H9 (cell line): ENCODE results near the gene CCNF. TPM values are rescaled to one million over a fixed set of nuclear protein-coding genes. Genes with fewer than 3 reads are reported as not detected.

Experiments
- DNase-seq: peaks from one replicate; pipeline ENCODE4 v3.0.0-alpha.2; 2017
- H2AFZ ChIP-seq: one replicate; pipeline ENCODE4 v1.6.1; 2013; ENCODE audit warnings: mild to moderate bottlenecking, low read length, control low read depth, moderate library complexity
- H2AK5ac ChIP-seq: 2 replicates; pipeline ENCODE4 v1.6.1; 2013; ENCODE audit warnings: low read length, control low read depth, mixed read lengths; ENCODE audit not compliant: insufficient read length
- H2BK120ac ChIP-seq: one replicate; pipeline ENCODE4 v1.6.1; 2013; ENCODE audit warnings: low read depth, mild to moderate bottlenecking, low read length, control low read depth, inconsistent platforms; ENCODE audit not compliant: poor library complexity, severe bottlenecking
- H2BK12ac ChIP-seq: 2 replicates; pipeline ENCODE4 v1.6.1; 2013; ENCODE audit warnings: low read length, control low read depth, mixed read lengths, low read depth; ENCODE audit not compliant: insufficient read length
- H2BK15ac ChIP-seq: 2 replicates; pipeline ENCODE4 v1.6.1; 2013; ENCODE audit warnings: low read depth, low read length, control low read depth
- H2BK20ac ChIP-seq: one replicate; pipeline ENCODE4 v1.6.1; 2013; ENCODE audit warnings: low read depth, mild to moderate bottlenecking, low read length, control low read depth, inconsistent platforms; ENCODE audit not compliant: poor library complexity, severe bottlenecking
- H2BK5ac ChIP-seq: 2 replicates; pipeline ENCODE4 v1.6.1; 2013; ENCODE audit warnings: low read length, control low read depth, mixed read lengths; ENCODE audit not compliant: insufficient read length
- H3K14ac ChIP-seq: 2 replicates; pipeline ENCODE4 v1.6.1; 2013; ENCODE audit warnings: low read length, control low read depth; ENCODE audit not compliant: insufficient read depth
- H3K18ac ChIP-seq: 2 replicates; pipeline ENCODE4 v1.6.1; 2013; ENCODE audit warnings: low read depth, mild to moderate bottlenecking, mixed read lengths, low read length, control low read depth; ENCODE audit not compliant: insufficient read length
- H3K23ac ChIP-seq: 2 replicates; pipeline ENCODE4 v1.6.1; 2013; ENCODE audit warnings: low read length, control low read depth, mixed read lengths, low read depth; ENCODE audit not compliant: insufficient read length
- H3K23me2 ChIP-seq: 2 replicates; pipeline ENCODE4 v1.6.1; 2013; ENCODE audit warnings: low read depth, mild to moderate bottlenecking, mixed read lengths, low read length, control low read depth; ENCODE audit not compliant: insufficient read length, poor library complexity, severe bottlenecking
- H3K27ac ChIP-seq: 2 replicates; pipeline ENCODE4 v1.5.1; 2013; ENCODE audit warnings: low read length, control low read depth, mixed read lengths, low read depth; ENCODE audit not compliant: insufficient read length
- H3K27me3 ChIP-seq: 2 replicates; pipeline ENCODE4 v1.6.1; 2013; ENCODE audit warnings: low read length, control low read depth, inconsistent platforms; ENCODE audit not compliant: insufficient read depth
- H3K4ac ChIP-seq: 2 replicates; pipeline ENCODE4 v1.6.1; 2013; ENCODE audit warnings: low read depth, mild to moderate bottlenecking, control low read depth, inconsistent platforms, low read length, moderate library complexity
- H3K4me1 ChIP-seq: 2 replicates; pipeline ENCODE4 v1.6.1; 2013; ENCODE audit warnings: low read length, control low read depth, inconsistent platforms; ENCODE audit not compliant: insufficient read depth
- H3K4me2 ChIP-seq: 2 replicates; pipeline ENCODE4 v1.6.1; 2013; ENCODE audit warnings: low read length, control low read depth, mixed read lengths; ENCODE audit not compliant: insufficient read length, insufficient read depth
- H3K56ac ChIP-seq: 2 replicates; pipeline ENCODE4 v1.6.1; 2013; ENCODE audit warnings: low read depth, mild to moderate bottlenecking, mixed read lengths, low read length, control low read depth; ENCODE audit not compliant: insufficient read length
- H3K79me1 ChIP-seq: 2 replicates; pipeline ENCODE4 v1.6.1; 2013; ENCODE audit warnings: low read depth, mild to moderate bottlenecking, moderate library complexity, low read length, control low read depth, inconsistent platforms; ENCODE audit not compliant: insufficient read depth, poor library complexity, severe bottlenecking
- H3K79me2 ChIP-seq: 2 replicates; pipeline ENCODE4 v1.6.1; 2013; ENCODE audit warnings: low read length, control low read depth, inconsistent platforms; ENCODE audit not compliant: insufficient read depth
- H3K9ac ChIP-seq: 2 replicates; pipeline ENCODE4 v1.6.1; 2013; ENCODE audit warnings: low read length, control low read depth, mixed read lengths; ENCODE audit not compliant: insufficient read length; ENCODE audit errors: extremely low read depth
- H3K9me3 ChIP-seq: one replicate; pipeline ENCODE4 v1.6.1; 2013; ENCODE audit warnings: low read depth, low read length, inconsistent platforms; ENCODE audit not compliant: control insufficient read depth
- H3T11ph ChIP-seq: one replicate; pipeline ENCODE4 v1.6.1; 2013; ENCODE audit warnings: mild to moderate bottlenecking, low read length, control low read depth, inconsistent platforms
- H4K20me1 ChIP-seq: one replicate; pipeline ENCODE4 v1.6.1; 2013; ENCODE audit not compliant: control insufficient read depth, insufficient read length, insufficient read depth
- H4K5ac ChIP-seq: 2 replicates; pipeline ENCODE4 v1.6.1; 2013; ENCODE audit warnings: low read depth, mild to moderate bottlenecking, mixed read lengths, low read length, control low read depth; ENCODE audit not compliant: insufficient read length
- H4K8ac ChIP-seq: replicated peaks from 2 replicates; pipeline ENCODE4 v1.6.1; 2013; ENCODE audit warnings: low read length, control low read depth, mixed read lengths, low read depth; ENCODE audit not compliant: insufficient read length
- H4K91ac ChIP-seq: 2 replicates; pipeline ENCODE4 v1.6.1; 2013; ENCODE audit warnings: low read depth, mild to moderate bottlenecking, moderate library complexity, mixed read lengths, low read length, control low read depth; ENCODE audit not compliant: insufficient read length
- H3K27ac Mint-ChIP-seq, 3 experiments: 2 replicates in 2 of 3; 3 replicates in 1 of 3; pipeline ENCODE4 v1.8.0; 2020 to 2021; ENCODE audit warnings: mixed read lengths in 3 of 3, mild to moderate bottlenecking in 1 of 3, moderate library complexity in 1 of 3
- H3K27me3 Mint-ChIP-seq: 2 replicates; pipeline ENCODE4 v1.8.0; 2021; ENCODE audit warnings: low read depth, mild to moderate bottlenecking, moderate library complexity, mixed read lengths
- H3K36me3 Mint-ChIP-seq, 3 experiments: 2 replicates in 2 of 3; 3 replicates in 1 of 3; pipeline ENCODE4 v1.8.0; 2020 to 2021; ENCODE audit warnings: low read depth in 3 of 3, mixed read lengths in 3 of 3; ENCODE audit not compliant: insufficient read depth in 1 of 3
- H3K4me1 Mint-ChIP-seq, 2 experiments: 2 replicates each; pipeline ENCODE4 v1.8.0; 2020; ENCODE audit warnings: mixed read lengths in 2 of 2
- H3K4me3 Mint-ChIP-seq, 2 experiments: 2 replicates in 1 of 2; 3 replicates in 1 of 2; pipeline ENCODE4 v1.8.0; 2020 to 2021; ENCODE audit warnings: mild to moderate bottlenecking in 2 of 2, mixed read lengths in 2 of 2, moderate library complexity in 1 of 2
- H3K9me3 Mint-ChIP-seq, 2 experiments: 2 replicates in 1 of 2; 3 replicates in 1 of 2; pipeline ENCODE4 v1.8.0; 2020; ENCODE audit warnings: mild to moderate bottlenecking in 2 of 2, mixed read lengths in 2 of 2, moderate library complexity in 1 of 2
- CTCF ChIP-seq: fragments of 200-600 bp; sonication (generic); conservative IDR thresholded peaks from 3 replicates; pipeline ENCODE4 v1.8.0; 2021; ENCODE audit warnings: antibody characterized with exemption, mild to moderate bottlenecking
- WGBS: extraction: QIAGEN DNeasy Blood & Tissue Kit; methylation state at CpG from one replicate; pipeline ENCODE4 v1.1.7; 2013; ENCODE audit warnings: missing lambda C conversion rate, low lambda C conversion rate, mixed read lengths; ENCODE audit not compliant: insufficient read length; ENCODE audit errors: extremely low coverage; 5-methylcytosine and 5-hydroxymethylcytosine counted together
- total RNA-seq: library from RNA; stranded (reverse); gene quantifications from 2 replicates; pipeline ENCODE4 v1.2.1, GENCODE V29; 2021

CCNF gene
- total RNA-seq, 1 experiment from 2014 or later, result 61.6 TPM

GRCh38 chr16:2495041-2495440 lies 65.8 kb downstream of the CCNF start:
- Histone ChIP-seq H2BK20ac (no peak overlapping the region), H3K4me2 (no peak overlapping the region), H3K56ac (no peak overlapping the region), H4K8ac (no peak overlapping the region), H3K79me1 (no peaks in the 10 kb centered on the region), H3T11ph (no peak overlapping the region), H3K9me3 (no peaks in the 10 kb centered on the region), H2BK15ac (no peak overlapping the region), H3K18ac (no peak overlapping the region), H4K20me1 (no peaks in the 10 kb centered on the region), H3K27me3 (no peaks in the 10 kb centered on the region), H3K4ac (no peak overlapping the region), H4K91ac (no peak overlapping the region), H3K27ac (no peak overlapping the region), H3K23ac (no peak overlapping the region), H2BK12ac (no peak overlapping the region), H2AK5ac (no peak overlapping the region), H2BK120ac (no peak overlapping the region), H4K5ac (no peak overlapping the region), H3K79me2 (no peaks in the 10 kb centered on the region), H3K4me1 (no peaks in the 10 kb centered on the region), H3K9ac (no peak overlapping the region), H3K14ac (no peak overlapping the region), H3K23me2 (no peaks in the 10 kb centered on the region), H2AFZ (no peak overlapping the region), H2BK5ac (no peak overlapping the region)
- no peak overlapping the region for H3K4me3 Mint-ChIP-seq
- no peaks in the 10 kb centered on the region for H3K9me3 Mint-ChIP-seq
- DNase-seq, result no peak
- no peaks in the 10 kb centered on the region for H3K27me3 Mint-ChIP-seq
- no CpG with 5 or more reads among the region's 5 CpGs for WGBS
- H3K36me3 Mint-ChIP-seq, result peaks cover 0 to 18% (median 4%) of the 10 kb centered on the region in 3 experiments; a peak in 4 of 7 replicates
- H3K27ac Mint-ChIP-seq, result no peak overlapping the region
- H3K4me1 Mint-ChIP-seq, result no peaks in the 10 kb centered on the region
- TF ChIP-seq CTCF, result no peak
